Sigmoid colon (tissue), 7 donors: Measurements from ENCODE around the gene SSBP3. TPM values are rescaled to one million over a fixed set of nuclear protein-coding genes. Genes with fewer than 3 reads are reported as not detected.

ENCODE experiments used
- DNase-seq: peaks from one replicate; pipeline ENCODE4 v3.0.0-alpha.2; 2019
- H3K27ac ChIP-seq, 4 donors: fragments of 200-600 bp; sonication (generic); one replicate each; pipeline ENCODE4 v1.5.1; 2016 to 2019; ENCODE audit warnings: mild to moderate bottlenecking in 1 of 4
- H3K27me3 ChIP-seq, 3 donors: fragments of 200-600 bp; sonication (generic); one replicate each; pipeline ENCODE4 v1.5.1; 2019; ENCODE audit warnings: mild to moderate bottlenecking in 1 of 3
- H3K36me3 ChIP-seq, 4 donors: fragments of 200-600 bp; sonication (generic); one replicate each; pipeline ENCODE4 v1.5.1; 2016 to 2019
- H3K4me1 ChIP-seq, 4 donors: fragments of 200-600 bp; sonication (generic); one replicate each; pipeline ENCODE4 v1.5.1; 2017 to 2019
- H3K4me3 ChIP-seq, 4 donors: fragments of 200-600 bp; sonication (generic); one replicate each; pipeline ENCODE4 v1.5.1; 2017 to 2019; ENCODE audit warnings: mild to moderate bottlenecking in 2 of 4, moderate library complexity in 1 of 4
- H3K9me3 ChIP-seq, 4 donors: fragments of 200-600 bp in 3 of 4; sonication (generic) in 3 of 4; one replicate each; pipeline versions ENCODE4 v1.5.1 to v1.6.1; 2013 to 2019
- EP300 ChIP-seq, 4 donors: sonication (generic); formaldehyde crosslinking; IDR thresholded peaks; one replicate each; pipeline ENCODE4 v1.6.1; 2017; ENCODE audit warnings: antibody characterized with exemption in 4 of 4
- POLR2A ChIP-seq, 2 donors: fragments of 450-650 bp; IDR thresholded peaks; one replicate each; pipeline ENCODE4 v1.6.1; 2016; ENCODE audit warnings: antibody characterized with exemption in 2 of 2, mild to moderate bottlenecking in 2 of 2, moderate library complexity in 2 of 2
- POLR2AphosphoS5 ChIP-seq, 4 donors: sonication (generic); formaldehyde crosslinking; IDR thresholded peaks; one replicate each; pipeline ENCODE4 v1.6.1; 2017; ENCODE audit warnings: antibody characterized with exemption in 4 of 4
- WGBS, 2 donors: extraction: QIAGEN DNeasy Blood & Tissue Kit; methylation state at CpG; one replicate each; pipeline ENCODE4 v1.1.7; 2013; 5-methylcytosine and 5-hydroxymethylcytosine counted together
- intact Hi-C: fragments of 100-400 bp; cut with DNase I; formaldehyde crosslinking; loops from one replicate; pipeline ENCODE4 v1.15.1; 2023
- polyA plus RNA-seq, 3 donors: library from polyadenylated mRNA; stranded (reverse); fragments of 200-250 nt; gene quantifications; one replicate each; pipeline ENCODE4 v1.2.3, GENCODE V29; 2013
- total RNA-seq, 4 donors: library from RNA; depleted of rRNA; stranded (reverse); fragments of >200 nt; gene quantifications; one replicate each; pipeline ENCODE4 v1.1.0, GENCODE V29; 2016
- TF ChIP-seq, protein P1 (sequence below), 4 experiments: fragments of 450-650 bp in 3 of 4; fragments of 200-600 bp in 1 of 4; IDR thresholded peaks; one replicate each; pipeline ENCODE4 v1.5.1; 2016 to 2019; ENCODE audit warnings: antibody characterized with exemption in 4 of 4, mild to moderate bottlenecking in 3 of 4, moderate library complexity in 2 of 4
- donor health status: healthy with polysubstance abuse.
- donor health status: Bipolar disorder and iron deficiency.
- donor health status: healthy.

Gene SSBP3
- total and polyA plus RNA-seq, 7 donors = 27.4 to 62.5 (median 38.5) TPM

DNA sequence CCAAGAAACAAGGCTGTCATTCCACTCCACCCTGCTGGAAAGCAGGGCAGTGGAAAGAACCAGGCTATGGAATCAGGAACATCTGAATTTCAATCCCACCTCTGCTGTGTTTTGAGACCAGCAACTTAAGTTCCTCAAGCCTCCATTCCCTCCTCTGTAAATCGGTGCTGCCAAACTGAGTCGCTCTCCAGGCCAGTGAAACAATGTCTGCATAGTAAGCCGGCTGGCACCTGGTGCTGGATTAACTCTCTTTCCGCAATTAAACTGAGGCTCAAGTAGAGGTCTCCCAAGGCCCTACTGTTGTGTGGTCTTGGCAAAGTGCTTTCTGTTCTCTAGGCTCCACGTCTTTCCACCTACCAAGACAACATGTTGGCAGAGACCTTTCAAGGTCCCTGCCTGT, 65.3 kb downstream of the SSBP3 start:
- H3K4me1 ChIP-seq = peaks cover 0 to 64% (median 50%) of the 10 kb centered on the region in 4 donors

DNA sequence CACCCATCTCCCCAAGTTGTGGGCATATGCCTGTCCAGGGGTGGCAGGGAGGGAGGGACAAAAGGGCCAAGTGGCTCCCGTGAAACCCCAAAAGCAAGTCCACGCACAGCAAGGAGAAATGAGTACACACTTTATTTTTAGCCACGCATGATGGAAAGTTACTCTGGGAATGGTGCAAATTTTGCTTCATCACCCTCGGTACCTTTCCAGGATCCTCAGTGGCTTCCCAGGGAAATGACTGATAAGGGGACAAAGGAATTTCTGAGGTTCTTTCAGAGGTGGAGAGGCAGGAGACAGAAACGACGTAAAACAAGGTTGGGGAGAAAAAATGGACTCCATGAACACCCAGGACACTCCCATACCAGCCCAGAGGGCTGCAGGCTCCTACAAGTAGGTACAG, 65.8 kb downstream of the SSBP3 start:
- Histone ChIP-seq H3K4me1 (peaks cover 0 to 68% (median 54%) of the 10 kb centered on the region in 4 donors), H3K36me3 (no peaks in the 10 kb centered on the region), H3K4me3 (no peak overlapping the region), H3K27ac (peak overlapping the region in 1 of 4 donors; percentile 40), H3K27me3 (no peaks in the 10 kb centered on the region), H3K9me3 (no peaks in the 10 kb centered on the region)
- TF ChIP-seq, protein P1, sequence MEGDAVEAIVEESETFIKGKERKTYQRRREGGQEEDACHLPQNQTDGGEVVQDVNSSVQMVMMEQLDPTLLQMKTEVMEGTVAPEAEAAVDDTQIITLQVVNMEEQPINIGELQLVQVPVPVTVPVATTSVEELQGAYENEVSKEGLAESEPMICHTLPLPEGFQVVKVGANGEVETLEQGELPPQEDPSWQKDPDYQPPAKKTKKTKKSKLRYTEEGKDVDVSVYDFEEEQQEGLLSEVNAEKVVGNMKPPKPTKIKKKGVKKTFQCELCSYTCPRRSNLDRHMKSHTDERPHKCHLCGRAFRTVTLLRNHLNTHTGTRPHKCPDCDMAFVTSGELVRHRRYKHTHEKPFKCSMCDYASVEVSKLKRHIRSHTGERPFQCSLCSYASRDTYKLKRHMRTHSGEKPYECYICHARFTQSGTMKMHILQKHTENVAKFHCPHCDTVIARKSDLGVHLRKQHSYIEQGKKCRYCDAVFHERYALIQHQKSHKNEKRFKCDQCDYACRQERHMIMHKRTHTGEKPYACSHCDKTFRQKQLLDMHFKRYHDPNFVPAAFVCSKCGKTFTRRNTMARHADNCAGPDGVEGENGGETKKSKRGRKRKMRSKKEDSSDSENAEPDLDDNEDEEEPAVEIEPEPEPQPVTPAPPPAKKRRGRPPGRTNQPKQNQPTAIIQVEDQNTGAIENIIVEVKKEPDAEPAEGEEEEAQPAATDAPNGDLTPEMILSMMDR (IDR thresholded peaks at IDR 0.05) = no peak
- TF ChIP-seq EP300 (IDR thresholded peaks at IDR 0.05) = no peak
- no peak for TF ChIP-seq POLR2AphosphoS5 (IDR thresholded peaks at IDR 0.05)
- no peak for TF ChIP-seq POLR2A (IDR thresholded peaks at IDR 0.05)
- no peak for DNase-seq
- 87 to 89% methylated on average over 6 of the region's 6 CpGs for WGBS, 2 donors
- intact Hi-C loops = no loop called here

More for the DNA sequence above, 65.3 kb downstream of the SSBP3 start:
- 87% methylated on average over 5 of the region's 5 CpGs for WGBS, 2 donors
- no peak for TF ChIP-seq POLR2AphosphoS5 (IDR thresholded peaks at IDR 0.05)
- TF ChIP-seq POLR2A (IDR thresholded peaks at IDR 0.05) = no peak
- no peak for TF ChIP-seq EP300 (IDR thresholded peaks at IDR 0.05)
- TF ChIP-seq, protein P1 (IDR thresholded peaks at IDR 0.05) = no peak
- no peaks in the 10 kb centered on the region for H3K36me3 ChIP-seq
- H3K27ac ChIP-seq = peak overlapping the region in 1 of 4 donors; percentile 40
- intact Hi-C loops = no loop called here
- H3K27me3 ChIP-seq = no peaks in the 10 kb centered on the region
- DNase-seq = no peak
- no peaks in the 10 kb centered on the region for H3K9me3 ChIP-seq
- no peak overlapping the region for H3K4me3 ChIP-seq

DNA sequence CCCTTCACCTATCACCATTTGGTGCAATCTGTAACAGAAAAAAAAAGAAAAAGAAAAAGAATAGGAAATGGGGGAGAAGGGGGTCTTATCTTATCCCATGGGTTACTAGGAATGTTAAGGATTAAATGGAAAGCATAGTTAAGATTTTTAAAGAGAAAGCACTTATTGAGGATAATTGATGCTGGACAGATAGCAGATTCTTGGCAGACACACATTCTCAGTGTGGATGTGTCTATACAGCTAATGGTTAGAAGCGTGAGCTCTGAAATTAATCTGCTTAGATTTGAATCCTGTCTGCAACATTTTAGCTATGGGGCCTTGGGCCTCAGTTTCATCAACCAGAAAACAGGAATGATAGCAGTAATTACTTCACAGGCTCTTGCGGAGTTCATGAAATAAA, 67.1 kb downstream of the SSBP3 start:
- DNase-seq = no peak
- H3K27ac ChIP-seq = no peak overlapping the region
- TF ChIP-seq, protein P1 (IDR thresholded peaks at IDR 0.05) = no peak
- TF ChIP-seq POLR2AphosphoS5 (IDR thresholded peaks at IDR 0.05) = no peak
- no peak for TF ChIP-seq POLR2A (IDR thresholded peaks at IDR 0.05)
- no peak for TF ChIP-seq EP300 (IDR thresholded peaks at IDR 0.05)
- no peaks in the 10 kb centered on the region for H3K27me3 ChIP-seq
- 96 to 98% methylated on average over 2 of the region's 2 CpGs for WGBS, 2 donors
- H3K4me3 ChIP-seq = no peak overlapping the region
- H3K4me1 ChIP-seq = peaks cover 0 to 81% (median 68%) of the 10 kb centered on the region in 4 donors
- no peaks in the 10 kb centered on the region for H3K36me3 ChIP-seq
- H3K9me3 ChIP-seq = no peaks in the 10 kb centered on the region
- intact Hi-C loops = loop anchor here (5.0 kb wide), 1 partner anchor 67 kb away; no protein-coding TSS in a partner anchor

DNA sequence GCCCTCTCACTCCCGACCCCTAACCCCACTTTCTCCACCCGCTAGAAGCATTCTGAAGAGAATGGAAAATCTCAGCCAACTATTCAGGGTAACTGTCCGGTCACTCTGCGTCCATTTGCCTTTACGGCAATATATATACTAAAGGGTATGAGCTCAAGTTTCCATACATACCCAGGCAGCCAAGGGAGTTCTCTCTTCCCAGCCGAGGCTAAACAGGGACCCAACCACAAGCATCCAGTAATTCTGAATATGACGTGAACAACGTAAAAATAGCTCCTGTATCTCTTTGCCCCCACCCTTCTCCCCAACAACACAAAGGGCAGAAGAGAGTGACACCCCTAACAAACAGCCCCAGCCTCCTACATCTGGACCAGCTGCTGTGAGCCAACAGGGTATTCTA, 67.7 kb downstream of the SSBP3 start:
- intact Hi-C loops = loop anchor here (5.0 kb wide), 1 partner anchor 66 kb away; no protein-coding TSS in a partner anchor

More for the DNA sequence above, 67.7 kb downstream of the SSBP3 start:
- Histone ChIP-seq H3K4me1 (peaks cover 0 to 88% (median 74%) of the 10 kb centered on the region in 4 donors), H3K9me3 (no peaks in the 10 kb centered on the region), H3K27ac (no peak overlapping the region), H3K4me3 (no peak overlapping the region), H3K36me3 (no peaks in the 10 kb centered on the region), H3K27me3 (no peaks in the 10 kb centered on the region)
- no peak for DNase-seq
- 78 to 81% methylated on average over 8 of the region's 8 CpGs for WGBS, 2 donors
- TF ChIP-seq, protein P1 (IDR thresholded peaks at IDR 0.05) = no peak
- TF ChIP-seq POLR2A (IDR thresholded peaks at IDR 0.05) = no peak
- no peak for TF ChIP-seq POLR2AphosphoS5 (IDR thresholded peaks at IDR 0.05)
- TF ChIP-seq EP300 (IDR thresholded peaks at IDR 0.05) = no peak
